Testis (tissue), 2 donors: ENCODE data around the gene SLC26A6.

Experiments
- CTCF ChIP-seq, 3 experiments: fragments of 450-650 bp in 2 of 3; fragments of 200-600 bp in 1 of 3; sonication (generic) in 1 of 3; IDR thresholded peaks; one replicate each; pipeline ENCODE4 v1.5.1; 2016 to 2019; ENCODE audit warnings: antibody characterized with exemption in 3 of 3, mild to moderate bottlenecking in 2 of 3, moderate library complexity in 1 of 3
- POLR2A ChIP-seq: fragments of 450-650 bp; IDR thresholded peaks from one replicate; pipeline ENCODE4 v1.6.1; 2017; ENCODE audit warnings: antibody characterized with exemption, mild to moderate bottlenecking, moderate library complexity

GRCh38 chr3:48584836-48585235 lies 50.4 kb downstream of the SLC26A6 start:
- TF ChIP-seq CTCF (IDR thresholded peaks at IDR 0.05) (no peak), POLR2A (no peak)
